HepG2 (cell line): ENCODE results near the gene VENTX. TPM values are rescaled to one million over a fixed set of nuclear protein-coding genes. Genes with fewer than 3 reads are reported as not detected.

ENCODE experiments used
- ATAC-seq: fragments of 200-7000 bp; cut with Tn5 transposase; 3 replicates; pipeline ENCODE4 v1.9.1; 2020; ENCODE audit warnings: mild to moderate bottlenecking, moderate library complexity
- BruUV-seq: library from RNA; stranded (reverse); fragments of 400-500 nt; replicated peaks from 2 replicates; lab custom pipeline; 2021; lab: Mats Ljungman, UMichigan
- CTCF ChIA-PET: fragments of 300-600 bp; formaldehyde crosslinking; extraction: SDS; loops from one replicate; lab custom pipeline; 2021; ENCODE audit warnings: low total read pairs, inconsistent platforms, low intra/inter-chr PET ratio; lab: Yijun Ruan, JAX
- POLR2A ChIA-PET: fragments of 350-600 bp; sonication (Branson Sonifier 250); formaldehyde crosslinking; loops from one replicate; lab custom pipeline; 2020; ENCODE audit warnings: antibody characterized with exemption, inconsistent platforms; lab: Yijun Ruan, JAX
- DNase-seq: peaks from one replicate; pipeline ENCODE4 v3.0.0-alpha.2; 2015; ENCODE audit warnings: low spot score
- FAIRE-seq: peaks from 3 replicates; lab custom pipeline; 2011; peaks lifted over from hg19 to GRCh38; lab: Jason Lieb, UNC
- H2AFZ ChIP-seq: one replicate; pipeline ENCODE4 v1.6.1; 2011; ENCODE audit warnings: low read length, inconsistent platforms
- H3K27ac ChIP-seq: fragments of 300-600 bp; 3 replicates; pipeline ENCODE4 v1.8.0; 2011; ENCODE audit warnings: mixed run types, mild to moderate bottlenecking, mixed read lengths, low read length, inconsistent platforms; ENCODE audit not compliant: insufficient read depth; ENCODE audit errors: extremely low read length
- H3K27me3 ChIP-seq, 2 experiments: fragments of 200-600 bp in 1 of 2; 2 replicates in 1 of 2; 3 replicates in 1 of 2; pipeline versions ENCODE4 v1.6.0 to v1.8.0; 2011; ENCODE audit warnings: low read length in 2 of 2, mild to moderate bottlenecking in 2 of 2, moderate library complexity in 2 of 2, inconsistent platforms in 1 of 2; ENCODE audit not compliant: insufficient read depth in 2 of 2, control insufficient read depth in 1 of 2
- H3K36me3 ChIP-seq, 2 experiments: fragments of 200-600 bp in 1 of 2; replicated peaks in 1 of 2; 2 replicates in 1 of 2; 3 replicates in 1 of 2; pipeline versions ENCODE4 v1.5.1 to v1.8.0; 2011; ENCODE audit warnings: low read length in 2 of 2, inconsistent platforms in 1 of 2; ENCODE audit not compliant: insufficient read depth in 2 of 2, control insufficient read depth in 1 of 2
- H3K4me1 ChIP-seq: 2 replicates; pipeline ENCODE4 v1.5.1; 2012; ENCODE audit warnings: low read length, inconsistent platforms; ENCODE audit not compliant: insufficient read depth
- H3K4me2 ChIP-seq: 2 replicates; pipeline ENCODE4 v1.6.0; 2011; ENCODE audit warnings: low read depth, low read length, inconsistent platforms
- H3K4me3 ChIP-seq, 3 experiments: fragments of 200-600 bp in 1 of 3; sonication (generic), shearing (Covaris generic) in 1 of 3; replicated peaks in 1 of 3; 2 replicates each; pipeline ENCODE4 v1.5.1; 2011 to 2016; ENCODE audit warnings: low read length in 3 of 3, inconsistent platforms in 2 of 3, low read depth in 2 of 3, mild to moderate bottlenecking in 2 of 3, control low read depth in 1 of 3, mixed read lengths in 1 of 3; ENCODE audit not compliant: insufficient read depth in 1 of 3
- H3K79me2 ChIP-seq: one replicate; pipeline ENCODE4 v1.6.1; 2011; ENCODE audit warnings: low read length, inconsistent platforms; ENCODE audit not compliant: insufficient read depth
- H3K9ac ChIP-seq: 2 replicates; pipeline ENCODE4 v1.6.0; 2011; ENCODE audit warnings: mild to moderate bottlenecking, low read depth, low read length, inconsistent platforms; ENCODE audit not compliant: insufficient read depth
- H3K9me3 ChIP-seq: 2 replicates; pipeline ENCODE4 v1.5.1; 2012; ENCODE audit warnings: mild to moderate bottlenecking, low read length
- H4K20me1 ChIP-seq: 2 replicates; pipeline ENCODE4 v1.6.0; 2011; ENCODE audit warnings: inconsistent platforms, mild to moderate bottlenecking, low read length, moderate library complexity; ENCODE audit not compliant: insufficient read depth
- JARID2 ChIP-seq: sonication (generic); formaldehyde crosslinking; IDR thresholded peaks from 2 replicates; pipeline ENCODE4 v1.8.1; 2023; ENCODE audit warnings: missing genetic modification reagents, inconsistent platforms; ENCODE audit not compliant: insufficient replicate concordance
- KDM3A ChIP-seq: IDR thresholded peaks from 2 replicates; pipeline ENCODE4 v1.6.1; 2018; ENCODE audit warnings: low read depth, missing compliant biosample characterization
- KMT2B ChIP-seq: IDR thresholded peaks from 2 replicates; pipeline ENCODE4 v1.6.1; 2016; ENCODE audit warnings: missing genetic modification reagents, missing compliant biosample characterization
- NFE2 ChIP-seq: sonication (generic); formaldehyde crosslinking; IDR thresholded peaks from 2 replicates; pipeline ENCODE4 v1.4.0; 2020; ENCODE audit warnings: missing genetic modification reagents
- NFIC ChIP-seq: IDR thresholded peaks from 2 replicates; pipeline ENCODE4 v1.6.1; 2012; ENCODE audit warnings: mild to moderate bottlenecking, low read length, inconsistent platforms
- PCBP2 ChIP-seq: fragments of 200-400 bp; formaldehyde crosslinking; optimal IDR thresholded peaks from 2 replicates; pipeline ENCODE3; 2018; ENCODE audit warnings: low read length, low read depth; ENCODE audit not compliant: poor library complexity, severe bottlenecking
- POGK ChIP-seq: sonication (generic); formaldehyde crosslinking; conservative IDR thresholded peaks from 2 replicates; pipeline ENCODE4 v1.8.0; 2022; ENCODE audit warnings: mild to moderate bottlenecking, moderate library complexity, missing genetic modification reagents
- RAD21 ChIP-seq: fragments of 450-650 bp; formaldehyde crosslinking; IDR thresholded peaks from 2 replicates; pipeline ENCODE4 v1.5.0; 2020; ENCODE audit warnings: mild to moderate bottlenecking
- SIX1 ChIP-seq: sonication (generic); formaldehyde crosslinking; IDR thresholded peaks from 2 replicates; pipeline ENCODE4 v1.4.0; 2020; ENCODE audit warnings: missing genetic modification reagents, borderline replicate concordance
- ZBTB42 ChIP-seq: sonication (generic); formaldehyde crosslinking; IDR thresholded peaks from 2 replicates; pipeline ENCODE4 v1.5.0; 2020; ENCODE audit warnings: mild to moderate bottlenecking, missing genetic modification reagents
- ZNF224 ChIP-seq: sonication (generic); formaldehyde crosslinking; IDR thresholded peaks from 2 replicates; pipeline ENCODE4 v1.5.0; 2020; ENCODE audit warnings: mild to moderate bottlenecking, missing genetic modification reagents
- ZNF3 ChIP-seq: IDR thresholded peaks from 2 replicates; pipeline ENCODE4 v1.7.0; 2017; ENCODE audit warnings: inconsistent platforms
- ZNF512 ChIP-seq: sonication (generic); formaldehyde crosslinking; IDR thresholded peaks from 2 replicates; pipeline ENCODE4 v1.4.0; 2020; ENCODE audit warnings: mild to moderate bottlenecking, missing genetic modification reagents
- ZNF710 ChIP-seq: sonication (generic); formaldehyde crosslinking; IDR thresholded peaks from 2 replicates; pipeline ENCODE4 v1.5.0; 2020; ENCODE audit warnings: mild to moderate bottlenecking, missing genetic modification reagents, borderline replicate concordance
- ZNF781 ChIP-seq: sonication (generic); formaldehyde crosslinking; IDR thresholded peaks from 2 replicates; pipeline ENCODE4 v1.5.1; 2020; ENCODE audit warnings: borderline replicate concordance, mild to moderate bottlenecking, missing genetic modification reagents; ENCODE audit errors: not compliant biosample characterization
- ZNF788 ChIP-seq: sonication (generic); formaldehyde crosslinking; IDR thresholded peaks from 2 replicates; pipeline ENCODE4 v1.5.0; 2020; ENCODE audit warnings: mild to moderate bottlenecking, missing genetic modification reagents, borderline replicate concordance
- WGBS: methylation state at CpG from one replicate; pipeline ENCODE4 v1.1.6; 2017; ENCODE audit warnings: low lambda C conversion rate; 5-methylcytosine and 5-hydroxymethylcytosine counted together
- in situ Hi-C: cut with HindIII; loops from 2 replicates; pipeline ENCODE4 v1.10.0; 2017; ENCODE audit warnings: low pct_unique_long_range_greater_than_20kb; ENCODE audit not compliant: extremely low pct_ligation_motif_present
- intact Hi-C: fragments of 100-400 bp; cut with micrococcal nuclease; formaldehyde crosslinking; loops from one replicate; pipeline ENCODE4 v1.10.0; 2022; ENCODE audit not compliant: unreplicated experiment
- polyA plus RNA-seq, 8 experiments: library from polyadenylated mRNA; depleted of rRNA in 3 of 8; stranded (reverse) in 7 of 8; unstranded in 1 of 8; fragments of >200 nt; fragmentation: Illumina TruSeq in 4 of 8; extraction: Trizol in 4 of 8; gene quantifications; 2 replicates each; pipeline versions ENCODE4 v1.2.1 to v1.2.3, GENCODE V29; 2011 to 2016; ENCODE audit warnings: low read depth in 4 of 8, missing spikeins in 1 of 8, mixed read lengths in 1 of 8; ENCODE audit not compliant: insufficient read depth in 1 of 8
- total RNA-seq, 5 experiments: library from RNA; depleted of rRNA; stranded (reverse); fragments of >200 nt; fragmentation: Illumina TruSeq; extraction: Trizol; gene quantifications; 2 replicates each; pipeline ENCODE4 v1.2.3, GENCODE V29; 2016; ENCODE audit warnings: low read depth in 1 of 5

Gene VENTX
- total and polyA plus RNA-seq, 2 of the 13 experiments (the other 11 are each of a cell fraction or from before 2014, with no cell fraction given), result not detected

DNA sequence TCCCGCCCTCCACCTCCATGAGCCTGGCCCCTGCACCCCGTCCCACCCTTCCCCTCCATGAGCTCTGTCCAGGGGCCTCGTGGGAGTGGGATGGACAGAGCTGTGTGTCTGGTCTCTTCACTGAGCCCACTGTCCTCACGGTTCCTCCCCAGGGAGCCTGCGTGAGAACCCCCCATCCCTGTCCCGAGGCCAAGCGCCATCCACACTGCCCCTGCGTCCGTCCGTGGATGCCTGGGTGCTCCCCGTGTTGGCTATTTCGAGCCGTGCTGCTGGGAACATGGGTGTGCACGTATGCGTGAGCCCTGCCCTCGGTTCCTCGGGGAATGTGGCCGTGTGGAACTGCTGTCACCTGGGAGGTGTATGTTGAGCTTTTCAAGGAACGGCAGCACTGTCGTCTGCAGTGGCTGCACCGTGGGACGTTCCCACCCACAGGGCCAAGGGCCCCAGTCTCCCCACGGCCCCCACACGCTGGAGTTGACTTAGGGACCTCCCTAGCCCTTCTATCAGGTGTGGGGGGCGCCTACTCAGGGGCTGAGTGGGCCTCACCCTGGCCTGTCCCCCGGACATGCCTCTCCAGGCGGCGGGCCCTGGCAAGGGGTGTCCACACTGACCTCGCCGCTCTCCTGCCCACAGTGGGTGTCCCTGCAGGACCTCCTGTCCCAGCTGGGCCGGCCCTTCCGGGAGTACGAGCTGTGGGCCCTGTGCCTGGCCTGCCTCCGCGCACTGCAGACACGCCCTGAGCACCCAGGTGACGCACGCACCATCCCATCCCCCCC is 49.6 kb upstream of the VENTX start (continued):
- TF ChIP-seq ZNF781 (CRISPR knock-in tag), result no peak

DNA sequence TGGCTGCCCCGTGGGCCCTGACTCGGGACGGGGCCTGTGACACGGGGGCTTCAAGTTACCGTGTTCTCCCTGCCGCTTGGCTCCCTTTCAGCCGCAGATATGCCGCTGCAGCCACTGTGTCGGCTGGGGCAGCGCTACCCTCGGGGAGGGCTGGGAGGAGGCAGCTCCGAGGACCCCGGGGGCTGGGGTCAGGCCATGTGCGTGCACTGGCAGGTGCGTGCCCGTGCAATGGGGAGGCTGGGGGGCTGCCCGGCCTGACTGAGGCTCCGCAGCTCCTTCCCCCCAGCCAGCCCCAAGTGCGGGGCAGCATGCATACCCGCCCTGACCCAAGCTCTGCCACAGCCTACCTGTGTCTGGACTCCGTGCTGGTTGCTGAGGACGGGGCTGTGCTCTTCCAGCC is 48.4 kb upstream of the VENTX start:
- Histone ChIP-seq H3K4me2 (no peak overlapping the region), H3K79me2 (no peaks in the 10 kb centered on the region), H3K4me3 (no peak overlapping the region), H3K27ac (no peak overlapping the region), H3K4me1 (peaks cover 10% of the 10 kb centered on the region; the same call in 1 of the 2 replicates), H3K9ac (no peak overlapping the region), H3K36me3 (no peaks in the 10 kb centered on the region), H3K27me3 (peaks cover 10 to 43% of the 10 kb centered on the region in 2 experiments; a peak in 4 of 5 replicates), H4K20me1 (no peaks in the 10 kb centered on the region), H3K9me3 (no peaks in the 10 kb centered on the region), H2AFZ (no peak overlapping the region)
- in situ Hi-C loops (no loop called here), intact Hi-C loops (no loop called here)
- CTCF ChIA-PET, result no interaction called here
- WGBS, result 46% methylated on average over 4 of the region's 22 CpGs
- FAIRE-seq, result no peak
- no peak for DNase-seq
- ATAC-seq, result no peak
- POLR2A ChIA-PET, result no interaction called here
- no TSS peak for BruUV-seq
- TF ChIP-seq ZNF512 (CRISPR knock-in tag) (no peak), PCBP2 (no peak), ZNF710 (CRISPR knock-in tag) (no peak), NFIC (no peak), NFE2 (no peak), KMT2B (CRISPR knock-in tag) (no peak), SIX1 (no peak), POGK (CRISPR knock-in tag) (no peak), RAD21 (no peak), ZNF224 (no peak), ZNF788 (CRISPR knock-in tag) (no peak), JARID2 (CRISPR knock-in tag) (no peak), ZBTB42 (CRISPR knock-in tag) (no peak), ZNF3 (no peak), KDM3A (CRISPR knock-in tag) (no peak)
